Measurements from ENCODE around the gene PRKACG. TPM values are rescaled to one million over a fixed set of nuclear protein-coding genes. Genes with fewer than 3 reads are reported as not detected.

Gene PRKACG
- total and polyA plus RNA-seq, 2 of the 8 experiments (the other 6 are each of a cell fraction or from before 2014, with no cell fraction given): not detected

- no peak for TF ChIP-seq CHD7 (IDR thresholded peaks at IDR 0.05; ENCODE audit: insufficient replicate concordance, low read length)
- peak; percentile 22 to 85 (median 73) for TF ChIP-seq CTCF (IDR thresholded peaks at IDR 0.05; ENCODE audit: control extremely low read depth in 1 of 3, insufficient read depth in 1 of 3, low read depth in 1 of 3, low read length in 3 of 3)
- TF ChIP-seq BCL11A (IDR thresholded peaks at IDR 0.05; ENCODE audit: low read depth in 2 of 2, low read length in 2 of 2): no peak
- TF ChIP-seq YY1 (IDR thresholded peaks at IDR 0.05; ENCODE audit: low read depth, low read length): peak; percentile 51; the same call in 1 of the 2 replicates
- TF ChIP-seq RAD21 (IDR thresholded peaks at IDR 0.05 in 1 of 2, conservative IDR thresholded peaks at IDR 0.05 in 1 of 2; ENCODE audit: low read depth in 2 of 2, low read length in 2 of 2): peak; percentile 84 to 91
- TF ChIP-seq TBP (IDR thresholded peaks at IDR 0.05; ENCODE audit: low read depth, low read length): no peak
Measured at GRCh38 chr9:69027355-69028097, 13.6 kb upstream of the PRKACG start (continued).

Data from H1 (cell line).